GM21515 (cell line): ENCODE data around the gene OGG1.
"Not testable (repeated sequence)": the region's sequence is repeated elsewhere in the genome, so short reads cannot be mapped to it uniquely, and the experiment has no call there.

Source experiments
- ATAC-seq: cut with Tn5 transposase; IDR thresholded peaks from one replicate; pipeline ENCODE4 v1.9.1; 2021; ENCODE audit not compliant: unreplicated experiment

The OGG1 gene

DNA sequence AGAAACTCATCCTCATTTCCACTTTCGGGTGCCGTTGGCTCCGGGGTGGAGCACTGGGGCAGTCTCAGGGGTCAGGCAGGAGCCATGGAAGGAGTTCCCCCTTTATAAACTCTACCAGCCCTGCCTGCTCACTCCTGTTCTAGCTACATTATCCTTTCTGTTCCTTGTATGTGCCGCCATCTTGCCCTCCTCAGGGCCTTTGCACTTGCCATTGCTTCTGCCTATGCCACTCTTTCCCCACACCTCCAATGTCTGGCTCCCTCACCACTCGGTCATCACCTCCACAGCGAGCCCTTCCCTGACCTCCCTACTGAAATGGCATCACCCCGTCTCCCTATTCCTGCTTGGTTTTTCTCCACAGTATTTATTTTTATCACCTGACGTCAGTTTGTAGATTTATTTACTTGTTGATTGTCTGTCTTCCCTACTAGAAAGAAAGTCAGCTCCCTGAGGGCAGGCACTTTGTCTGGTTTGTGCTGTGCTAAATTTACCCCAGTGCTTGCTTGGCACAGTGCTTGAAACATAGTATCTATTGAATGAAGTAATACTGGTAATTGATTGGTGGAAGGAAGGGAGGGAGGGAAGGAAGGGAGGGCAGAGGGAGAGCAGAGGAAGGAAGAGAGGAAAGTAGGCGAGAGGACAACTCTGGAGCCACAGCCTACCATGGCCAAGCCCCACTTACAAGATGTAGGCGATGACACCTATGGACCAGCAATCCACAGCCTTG is 11.2 kb downstream of the OGG1 start:
- no peak for ATAC-seq

DNA sequence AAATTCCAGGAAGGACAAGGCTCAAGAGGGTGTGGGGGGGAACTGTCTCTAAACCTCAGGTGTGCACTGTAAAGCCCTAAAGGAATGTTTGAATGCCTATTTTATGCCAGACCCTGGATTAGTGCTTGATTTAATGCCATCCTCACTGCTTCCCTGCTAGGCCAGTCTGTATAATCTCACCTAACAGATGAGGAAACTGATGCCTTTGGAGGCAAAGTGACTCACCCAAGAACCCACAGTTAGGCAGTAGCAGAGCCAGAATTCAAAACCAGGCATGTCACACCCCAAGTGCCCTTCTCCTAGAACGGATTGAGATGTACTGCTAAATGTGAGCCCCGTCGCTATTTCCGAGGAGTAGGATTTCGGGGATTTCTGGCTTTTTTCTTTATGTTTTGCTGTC is 12.2 kb downstream of the OGG1 start:
- ATAC-seq, result no peak

DNA sequence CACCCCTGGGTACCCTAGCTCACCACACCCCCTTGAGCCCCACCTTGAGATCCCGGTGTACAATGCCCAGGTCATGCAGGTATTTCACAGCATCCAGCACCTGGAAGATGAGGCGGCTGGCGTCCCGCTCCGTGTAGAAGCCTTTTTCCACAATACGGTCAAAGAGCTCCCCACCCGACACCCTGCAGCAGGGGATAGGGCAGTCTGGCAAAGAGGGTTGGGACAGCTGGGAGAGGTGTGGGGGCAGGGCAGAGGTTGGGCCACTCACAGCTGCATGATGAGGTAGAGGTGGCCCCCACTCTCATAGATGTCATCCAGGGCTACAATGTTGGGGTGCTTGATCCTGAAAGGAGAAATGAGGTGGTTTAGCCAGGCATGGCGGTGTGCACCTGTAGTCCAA is 13.1 kb downstream of the OGG1 start:
- ATAC-seq, result no peak

DNA sequence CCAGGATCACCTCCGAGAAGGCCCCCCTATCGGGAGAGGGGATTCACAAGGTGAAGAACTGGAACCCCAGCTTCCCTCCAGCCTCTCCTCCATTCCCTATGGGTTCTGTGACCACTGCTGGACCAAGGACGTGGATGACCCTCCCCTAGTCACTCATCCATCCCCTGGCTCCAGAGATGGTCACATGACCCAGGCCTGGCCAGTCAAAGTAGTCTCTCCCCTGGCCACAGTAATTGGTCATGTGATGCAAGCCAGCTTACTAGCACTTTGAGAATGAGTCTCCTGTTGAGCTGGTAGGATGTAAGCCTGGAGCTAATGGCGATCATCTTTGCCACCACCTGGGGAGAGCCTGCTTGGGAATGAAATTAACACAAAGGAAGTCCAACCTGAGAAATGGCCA is 16.1 kb downstream of the OGG1 start:
- ATAC-seq, result no peak

DNA sequence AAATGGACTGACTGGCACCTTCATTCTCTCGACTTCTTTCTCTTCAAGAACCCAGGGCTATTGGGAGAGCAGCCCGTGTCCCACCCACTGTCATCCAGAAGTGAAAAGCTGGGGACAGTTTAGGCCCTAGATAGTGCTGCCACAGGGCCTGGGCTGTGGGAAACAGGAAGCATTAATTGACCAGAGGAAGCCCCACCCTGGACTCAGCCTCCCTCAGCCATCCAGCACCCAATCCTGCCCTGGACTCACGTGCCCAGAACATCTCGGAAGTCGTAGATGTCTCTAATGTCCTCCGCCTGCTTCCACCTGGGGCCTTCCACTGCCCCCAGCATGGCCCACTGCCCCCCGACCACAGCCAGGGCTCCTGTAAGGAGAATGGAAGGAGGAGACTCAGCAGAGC is 17.7 kb downstream of the OGG1 start:
- no peak for ATAC-seq

DNA sequence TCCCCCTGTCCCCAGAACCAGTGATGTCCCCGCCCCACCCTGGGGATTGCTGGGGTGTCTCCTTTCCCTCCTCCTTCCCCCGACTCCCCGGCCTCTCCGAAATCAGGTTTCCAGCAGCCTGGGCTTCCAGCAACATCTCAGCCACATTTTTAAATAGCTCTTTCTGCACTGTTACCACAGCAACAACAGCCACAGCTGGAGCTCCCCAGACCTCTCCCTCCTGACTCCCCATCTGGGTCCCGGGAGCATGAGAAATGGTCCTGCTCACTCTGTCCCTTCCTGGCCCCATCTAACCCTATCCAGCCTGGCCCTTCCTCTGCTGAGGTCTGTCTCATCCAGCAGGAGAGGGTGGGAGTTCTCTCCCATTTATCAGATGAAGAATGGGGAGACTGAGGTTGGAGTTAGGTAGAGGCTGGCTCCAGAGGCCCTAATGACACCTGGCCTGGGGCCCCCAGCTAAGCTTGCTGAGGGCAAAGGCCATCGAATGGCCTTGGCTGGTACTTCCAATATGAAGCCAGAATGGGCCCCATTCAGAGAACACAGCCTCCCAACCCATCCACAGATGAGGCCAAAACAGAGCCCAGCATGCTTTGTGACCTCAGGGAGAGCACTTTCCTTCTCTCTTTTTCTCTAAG is 18.5 kb downstream of the OGG1 start:
- ATAC-seq, result no peak

DNA sequence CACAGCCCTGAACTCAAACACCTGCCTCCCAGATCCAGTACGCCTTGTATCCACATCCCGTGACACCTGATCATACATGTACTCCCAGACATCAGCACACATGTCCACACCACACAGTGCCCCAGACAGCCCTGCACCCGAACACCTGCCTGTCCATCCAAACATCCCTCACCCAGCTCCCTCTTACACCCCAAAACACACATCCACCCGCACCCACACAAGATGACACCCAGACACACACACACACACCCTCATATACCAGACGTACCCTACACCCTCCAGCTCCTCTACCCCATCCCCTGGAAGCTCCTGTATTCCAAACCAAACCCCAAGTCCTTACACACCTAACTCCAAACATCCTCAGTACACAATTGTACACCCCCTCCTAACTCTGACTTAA is 19.3 kb downstream of the OGG1 start:
- ATAC-seq, result no peak

DNA sequence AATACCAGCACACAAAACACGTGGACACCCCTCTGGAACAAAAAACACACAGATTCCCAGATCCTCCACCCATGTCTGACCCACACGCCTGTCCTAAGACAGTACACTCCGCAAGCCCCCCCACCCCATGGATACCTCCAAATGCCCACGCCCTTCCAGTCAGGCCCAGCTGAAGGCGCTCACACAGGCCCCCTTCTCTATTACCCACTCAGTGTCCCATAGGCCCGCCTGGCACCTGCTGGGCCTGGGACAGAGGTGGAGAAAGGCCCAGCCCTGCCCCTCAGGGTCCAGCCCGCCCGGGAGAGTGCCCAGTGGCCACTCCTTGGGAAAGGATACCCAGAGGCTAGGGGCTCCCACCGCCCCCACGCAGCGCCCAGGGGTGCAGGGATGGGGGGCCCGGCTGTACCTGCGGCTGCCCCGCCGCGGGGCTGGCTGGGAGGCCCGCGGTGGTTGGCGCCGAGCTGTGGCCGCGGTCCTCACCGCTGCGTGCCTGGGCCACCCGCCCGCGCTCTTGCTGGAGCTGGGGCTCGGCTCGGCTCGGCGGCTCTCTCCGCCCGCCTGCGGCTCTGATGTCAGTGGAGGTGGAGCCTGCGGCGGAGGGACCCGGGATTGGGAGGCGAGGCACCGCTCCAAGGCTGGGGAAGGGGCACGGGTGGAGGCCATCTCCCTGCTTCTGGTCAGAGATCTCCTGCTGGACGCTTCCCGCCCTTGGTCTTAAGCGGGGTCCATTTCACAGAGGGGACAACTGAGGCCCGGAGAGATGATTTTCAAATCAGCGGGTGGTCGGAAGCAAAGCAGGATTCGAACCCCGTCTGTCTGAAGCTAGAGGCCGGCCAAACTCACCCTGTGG is 19.9 kb downstream of the OGG1 start, which contains the start of gene CAMK1:
Gene CAMK1, minus strand, starts transcription at position 522 of the 850 bp plus-strand sequence. CDS start 2,198 bp downstream, outside the sequence.
- peak; percentile 67 for ATAC-seq

DNA sequence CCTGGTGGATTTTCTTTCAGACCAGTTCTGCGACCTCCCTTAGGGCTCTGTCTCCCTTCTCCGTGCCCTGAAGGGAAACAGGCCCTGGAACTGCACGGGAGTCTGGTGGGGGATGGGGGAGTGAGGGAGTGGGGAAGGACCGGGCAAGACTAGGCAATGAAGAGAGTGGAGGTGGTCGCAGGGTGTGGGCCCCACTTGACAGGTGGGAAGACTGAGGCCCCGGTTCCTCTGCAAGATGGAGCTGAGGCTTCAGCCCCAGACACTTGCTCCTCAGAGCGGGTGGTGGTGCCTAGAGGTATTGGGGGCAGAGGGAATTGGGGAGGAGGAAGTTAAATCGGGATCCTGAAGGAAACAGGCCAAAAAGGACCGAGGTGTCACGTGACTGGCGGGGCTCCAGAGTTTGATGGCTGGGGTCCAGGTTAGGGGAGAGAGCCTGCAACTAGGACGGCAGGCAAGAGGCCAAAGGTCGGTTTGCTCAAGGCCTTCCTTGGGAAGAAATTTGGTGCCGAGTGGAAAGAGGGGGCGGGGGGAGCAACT is 20.6 kb downstream of the OGG1 start:
- ATAC-seq, result no peak

DNA sequence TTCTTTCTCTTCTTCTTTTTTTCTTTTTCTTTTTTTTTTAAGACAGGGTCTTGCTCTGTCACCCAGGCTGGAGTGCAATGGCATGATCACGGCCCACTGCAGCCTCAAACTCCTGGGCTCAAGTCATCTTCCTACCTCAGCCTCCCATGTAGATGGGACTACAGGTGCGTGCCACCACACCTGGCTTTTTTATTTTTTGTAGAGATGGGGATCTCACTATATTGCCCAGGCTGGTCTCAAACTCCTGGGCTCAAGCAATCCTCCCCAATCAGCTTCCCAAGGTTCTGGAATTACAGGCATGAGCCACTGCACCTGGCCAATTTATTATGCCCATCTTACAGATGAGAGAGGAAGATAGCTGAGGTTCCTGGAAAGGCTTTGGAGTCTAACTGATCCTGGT is 21.3 kb downstream of the OGG1 start:
- ATAC-seq, result not testable (repeated sequence)

DNA sequence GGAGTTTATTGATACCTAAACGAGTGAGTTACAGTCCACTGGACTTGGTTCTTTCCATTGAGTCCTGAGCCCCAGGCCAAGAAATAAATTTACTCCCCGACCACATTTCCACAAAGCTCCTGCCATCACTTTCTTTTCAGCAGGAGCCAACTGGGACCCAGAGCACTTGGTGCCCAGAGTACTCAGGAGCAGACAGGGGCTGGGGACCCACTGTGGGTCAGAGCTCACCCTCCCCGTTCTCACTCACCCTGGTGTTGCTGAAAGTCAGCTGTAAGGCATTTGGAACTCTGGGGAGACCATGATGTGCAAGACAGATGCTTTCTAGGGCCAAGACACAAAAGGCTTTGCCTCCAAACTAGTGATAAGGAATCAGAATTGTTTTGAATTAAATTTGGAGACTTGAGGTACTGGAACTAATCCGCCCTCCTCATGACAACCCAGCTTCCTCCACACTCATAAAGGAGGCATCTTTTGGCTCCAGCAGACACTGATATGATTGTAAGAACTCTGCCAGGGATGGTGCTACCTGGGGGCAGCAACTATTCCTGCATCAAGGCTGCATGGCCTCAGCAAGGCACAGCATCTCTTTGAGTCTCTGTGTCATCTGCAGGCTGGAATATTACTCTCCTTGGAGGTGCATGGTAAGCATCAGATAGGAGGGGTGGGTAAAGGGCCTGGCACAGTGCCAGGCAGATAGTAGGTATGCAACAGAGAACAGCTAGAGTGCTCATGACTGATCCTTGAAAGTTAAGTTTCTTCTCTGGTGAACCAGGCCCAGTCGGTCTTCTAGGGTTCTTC is 27.3 kb downstream of the OGG1 start:
- no peak for ATAC-seq

DNA sequence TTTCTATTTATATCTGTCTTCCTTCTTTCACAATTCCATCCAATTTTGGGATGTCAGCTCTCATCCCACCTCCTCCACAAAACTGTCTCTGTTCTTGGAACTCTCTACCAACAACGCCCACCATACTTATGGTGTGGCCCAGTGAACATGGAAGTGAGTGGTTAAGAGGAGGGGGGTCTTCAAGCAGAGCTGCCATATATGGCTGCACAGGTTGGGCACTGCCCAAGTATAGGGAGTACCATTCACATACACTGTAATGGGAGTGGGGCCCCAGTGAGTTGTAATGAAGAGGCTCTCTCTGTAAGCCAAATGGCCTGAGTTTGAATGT is 27.9 kb downstream of the OGG1 start:
- ATAC-seq, result no peak

DNA sequence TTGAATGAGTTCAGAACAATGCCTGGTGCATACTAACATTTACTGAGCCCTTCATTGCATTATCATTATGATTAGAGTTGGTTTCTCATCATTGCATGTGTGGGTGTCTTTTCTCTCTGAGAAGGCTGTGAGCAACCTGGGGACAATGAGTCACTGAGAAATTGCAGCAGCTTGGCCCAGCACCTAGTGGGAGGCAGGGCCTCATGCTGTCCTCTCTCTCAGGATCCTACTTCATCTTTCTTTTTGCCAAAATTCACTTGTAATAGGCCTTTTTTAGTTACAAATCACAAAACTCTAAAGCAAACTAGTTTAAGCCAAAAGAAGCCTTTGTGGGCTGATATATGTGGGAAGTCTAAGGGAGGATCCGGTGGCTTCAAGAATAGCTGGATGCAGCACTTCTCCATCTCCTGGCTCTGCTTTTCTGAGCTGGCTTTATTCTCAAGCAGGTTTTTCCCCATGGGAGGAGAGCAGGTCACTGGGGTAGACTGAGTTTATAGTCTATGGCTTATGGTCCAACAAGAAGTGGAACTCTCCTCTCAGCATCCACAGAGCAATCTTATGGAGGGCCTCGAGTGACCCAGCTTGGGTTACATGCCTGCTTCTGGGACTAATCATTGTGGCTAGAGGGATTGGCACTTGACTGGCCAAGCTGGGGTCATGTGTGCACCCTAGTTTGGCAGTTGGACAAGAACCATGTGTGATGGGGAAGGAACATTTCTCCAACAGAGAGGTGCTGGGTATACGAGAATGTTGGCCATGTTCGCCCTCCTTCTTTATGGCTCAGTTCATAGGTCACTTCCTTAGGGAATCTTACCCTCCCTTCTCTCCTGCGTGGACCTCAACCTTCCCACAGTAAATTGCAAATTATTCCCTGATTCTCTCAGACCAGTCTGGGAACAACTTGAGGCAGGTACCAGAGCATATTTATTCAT is 28.7 kb downstream of the OGG1 start:
- ATAC-seq, result no peak

DNA sequence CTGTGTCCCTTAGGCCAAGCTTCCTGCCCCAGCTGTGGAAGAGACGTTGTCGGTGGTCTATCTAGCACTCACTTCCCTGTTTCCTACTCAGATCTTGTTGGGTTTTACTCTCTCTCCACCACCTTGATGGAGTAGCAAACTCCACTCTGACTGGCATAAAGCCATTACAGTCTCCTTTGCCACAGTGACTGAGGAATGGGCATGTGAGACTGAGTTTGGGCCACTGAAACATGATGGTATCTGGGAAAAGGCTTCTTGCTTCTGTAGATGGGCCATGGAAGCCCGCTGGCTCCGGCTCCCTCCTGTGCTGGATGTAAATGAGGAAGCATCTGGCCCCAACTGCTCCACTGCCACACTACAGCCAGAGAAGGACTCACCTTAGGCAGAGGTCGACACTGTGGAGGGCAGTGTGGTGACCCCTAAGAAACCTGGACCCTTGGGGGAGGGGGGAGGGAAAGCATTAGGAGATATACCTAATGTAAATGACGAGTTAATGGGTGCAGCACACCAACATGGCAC is 29.4 kb downstream of the OGG1 start:
- ATAC-seq, result no peak

DNA sequence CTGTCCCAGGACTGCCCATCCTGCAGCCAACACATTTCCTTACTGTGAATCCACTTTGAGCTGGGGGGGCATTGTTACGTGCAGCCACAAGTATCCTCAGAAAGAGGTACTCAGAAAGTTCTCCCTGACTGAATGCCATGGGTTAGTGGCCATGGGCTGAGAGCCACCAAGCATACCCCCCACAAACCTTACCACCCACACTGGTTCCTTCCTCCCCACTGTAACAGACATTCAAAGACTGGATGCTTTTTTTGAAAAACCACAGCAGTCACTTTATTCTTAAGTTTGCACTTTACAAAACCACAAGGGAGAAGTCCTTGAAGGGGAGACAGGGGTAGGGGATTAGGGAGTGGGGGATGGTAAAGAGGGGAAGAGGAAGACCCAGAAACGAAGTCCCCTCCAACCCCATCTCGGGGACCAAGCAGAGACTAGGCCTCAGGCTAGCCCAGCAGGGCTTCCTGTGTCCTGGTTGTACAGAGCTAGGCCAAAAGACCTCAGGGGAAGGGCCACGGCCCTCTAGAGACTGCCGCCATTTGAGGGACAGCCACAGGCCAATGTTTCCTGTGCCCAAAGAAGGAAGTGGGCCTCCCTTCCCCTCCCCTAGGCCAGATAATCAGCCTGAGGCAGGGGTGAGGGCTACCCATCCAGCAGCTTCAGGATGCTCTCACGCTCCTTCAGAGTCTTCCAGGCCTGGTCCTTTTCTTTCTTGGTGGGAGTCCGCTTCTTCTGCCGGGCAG is 30.1 kb downstream of the OGG1 start:
- peak; percentile 67 for ATAC-seq

DNA sequence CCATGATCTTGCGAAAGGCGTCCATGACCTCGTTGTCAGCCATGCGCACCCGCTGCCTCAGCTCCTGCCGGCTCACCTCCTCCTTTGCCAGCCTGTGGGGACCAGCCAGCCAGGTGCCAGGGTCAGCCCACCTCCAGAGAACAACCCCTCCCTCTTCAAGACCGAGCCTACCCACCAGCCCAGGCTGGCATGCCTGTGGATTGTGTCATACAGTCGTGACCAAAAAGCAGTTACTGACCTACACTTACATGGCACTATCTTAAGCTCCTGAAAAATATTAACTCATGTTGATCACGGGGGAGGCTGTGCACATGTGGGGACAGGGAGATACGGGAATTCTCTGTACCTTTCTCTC is 30.7 kb downstream of the OGG1 start:
- ATAC-seq, result no peak

DNA sequence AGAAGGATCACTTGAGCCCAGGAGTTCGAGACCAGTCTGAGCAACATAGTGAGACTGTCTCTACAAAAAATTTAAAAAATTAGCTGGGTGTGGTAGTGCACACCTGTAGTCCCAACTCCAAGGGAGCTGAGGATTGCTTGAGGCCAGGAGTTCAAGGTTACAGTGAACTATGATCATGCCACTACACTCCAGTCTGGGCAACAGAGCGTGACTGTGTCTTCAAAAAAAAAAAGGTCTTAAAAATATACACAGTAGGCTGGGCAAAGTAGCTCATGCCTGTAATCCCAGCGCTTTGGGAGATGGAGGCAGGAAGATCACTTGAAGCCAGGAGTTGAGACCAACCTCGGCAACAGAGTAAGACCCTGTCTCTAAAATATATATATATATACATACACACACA is 31.2 kb downstream of the OGG1 start:
- no peak for ATAC-seq

DNA sequence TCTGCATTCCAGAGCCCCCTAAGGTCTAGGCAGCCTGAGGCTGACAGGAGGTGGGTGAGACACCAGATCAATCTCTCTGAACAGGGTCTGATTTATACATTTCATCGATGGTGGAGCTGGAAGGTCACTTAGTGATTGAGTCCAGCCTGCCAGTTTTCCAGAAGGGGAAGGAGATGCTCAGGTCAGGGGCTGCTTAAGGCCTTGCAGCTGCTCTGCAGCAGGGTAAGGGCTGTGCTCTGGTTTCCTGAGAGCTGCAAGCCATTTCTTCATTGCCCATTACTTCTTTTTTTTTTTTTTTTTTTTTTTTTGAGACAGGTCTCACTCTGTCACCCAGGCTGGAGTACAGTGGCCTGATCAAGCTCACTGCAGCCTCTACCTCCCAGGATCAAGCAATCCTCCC is 31.8 kb downstream of the OGG1 start:
- no peak for ATAC-seq

DNA sequence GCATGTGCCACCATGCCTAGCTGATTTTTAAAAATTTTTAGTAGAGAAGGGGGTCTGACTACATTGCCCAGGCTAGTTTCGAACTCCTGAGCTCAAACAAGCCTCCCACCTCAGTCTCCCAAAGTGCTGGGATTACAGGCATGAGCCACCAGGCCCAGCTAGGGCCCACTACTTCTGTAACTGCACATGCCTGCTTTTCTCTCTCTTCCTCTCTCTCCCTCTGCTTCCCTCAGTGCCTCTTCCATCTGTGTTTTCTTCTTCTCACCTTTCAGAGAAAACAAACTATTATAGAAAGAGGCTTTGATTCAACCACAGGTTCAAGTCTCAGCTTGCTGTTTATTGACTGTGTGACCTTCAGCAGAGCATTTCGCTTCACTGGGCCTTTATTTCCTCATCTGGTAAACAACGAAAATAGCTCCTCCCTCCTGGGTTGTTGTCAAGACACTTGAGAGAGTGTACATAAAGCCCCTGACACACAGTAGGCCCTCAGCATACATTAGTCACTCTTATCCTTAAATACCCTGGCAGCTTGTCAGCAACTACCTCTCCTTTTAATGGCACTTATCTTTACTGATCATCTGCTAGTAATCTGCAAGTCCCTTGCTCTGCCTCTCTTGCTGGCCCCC is 32.3 kb downstream of the OGG1 start:
- ATAC-seq, result no peak
